ENCODE results near the gene PDE3A. TPM values are rescaled to one million over a fixed set of nuclear protein-coding genes. Genes with fewer than 3 reads are reported as not detected.
"Not testable (repeated sequence)": the region's sequence is repeated elsewhere in the genome, so short reads cannot be mapped to it uniquely, and the experiment has no call there.

Gene PDE3A
- 10 to 100 TPM; 24.5 to 34.0 (median 26.5) TPM for polyA plus RNA-seq (ENCODE audit: insufficient read length in 4 of 4)

- peak; percentile 70 to 82 (median 72) for DNase-seq (ENCODE audit: low read depth in 4 of 4, low spot score in 3 of 4)
Measured at GRCh38 chr12:20368114-20368650, at the start of gene PDE3A. TSS of gene PDE3A (plus strand) at chr12:20368537. CDS start at chr12:20369285, 748 bp downstream.

GRCh38 chr12:20319366-20319765 lies 49.0 kb upstream of the PDE3A start:
- DNase-seq (ENCODE audit: low read depth in 4 of 4, low spot score in 3 of 4) = no peak

GRCh38 chr12:20320552-20320951 lies 47.8 kb upstream of the PDE3A start:
- no peak for DNase-seq (ENCODE audit: low read depth in 4 of 4, low spot score in 3 of 4)

- not testable (repeated sequence) for DNase-seq (ENCODE audit: low read depth in 4 of 4, low spot score in 3 of 4)
Measured at GRCh38 chr12:20330826-20331505, 37.4 kb upstream of the PDE3A start.

GRCh38 chr12:20339060-20339459 lies 29.3 kb upstream of the PDE3A start:
- no peak for DNase-seq (ENCODE audit: low read depth in 4 of 4, low spot score in 3 of 4)

- no peak for DNase-seq (ENCODE audit: low read depth in 4 of 4, low spot score in 3 of 4)
Measured at GRCh38 chr12:20342111-20342510, 26.2 kb upstream of the PDE3A start.

GRCh38 chr12:20345866-20346265 lies 22.5 kb upstream of the PDE3A start:
- no peak for DNase-seq (ENCODE audit: low read depth in 4 of 4, low spot score in 3 of 4)

GRCh38 chr12:20350026-20350425 lies 18.3 kb upstream of the PDE3A start:
- no peak for DNase-seq (ENCODE audit: low read depth in 4 of 4, low spot score in 3 of 4)

GRCh38 chr12:20350495-20350894 lies 17.8 kb upstream of the PDE3A start:
- DNase-seq (ENCODE audit: low read depth in 4 of 4, low spot score in 3 of 4) = no peak

GRCh38 chr12:20351406-20351805 lies 16.9 kb upstream of the PDE3A start:
- no peak for DNase-seq (ENCODE audit: low read depth in 4 of 4, low spot score in 3 of 4)

GRCh38 chr12:20356048-20356447 lies 12.3 kb upstream of the PDE3A start:
- no peak for DNase-seq (ENCODE audit: low read depth in 4 of 4, low spot score in 3 of 4)

- DNase-seq (ENCODE audit: low read depth in 4 of 4, low spot score in 3 of 4) = no peak
Measured at GRCh38 chr12:20360407-20360806, 7.9 kb upstream of the PDE3A start.

GRCh38 chr12:20361416-20361815 lies 6.9 kb upstream of the PDE3A start:
- DNase-seq (ENCODE audit: low read depth in 4 of 4, low spot score in 3 of 4) = no peak

- no peak for DNase-seq (ENCODE audit: low read depth in 4 of 4, low spot score in 3 of 4)
Measured at GRCh38 chr12:20364501-20364900, 3.8 kb upstream of the PDE3A start.

- no peak for DNase-seq (ENCODE audit: low read depth in 4 of 4, low spot score in 3 of 4)
Measured at GRCh38 chr12:20366776-20367409, 1.4 kb upstream of the PDE3A start.

GRCh38 chr12:20367583-20368113 lies 689 bp upstream of the PDE3A start:
- DNase-seq (ENCODE audit: low read depth in 4 of 4, low spot score in 3 of 4) = peak in 1 of 4 donors; percentile 26

GRCh38 chr12:20368651-20369304 lies 441 bp downstream of the PDE3A start:
- peak in 3 of 4 donors; percentile 38 to 45 (median 38) for DNase-seq (ENCODE audit: low read depth in 4 of 4, low spot score in 3 of 4)

- peak; percentile 40 to 58 (median 43) for DNase-seq (ENCODE audit: low read depth in 4 of 4, low spot score in 3 of 4)
Measured at GRCh38 chr12:20369305-20370013, 1.1 kb downstream of the PDE3A start.

GRCh38 chr12:20370014-20370386 lies 1.7 kb downstream of the PDE3A start:
- peak; percentile 20 to 53 (median 40) for DNase-seq (ENCODE audit: low read depth in 4 of 4, low spot score in 3 of 4)

GRCh38 chr12:20370866-20371519 lies 2.7 kb downstream of the PDE3A start:
- no peak for DNase-seq (ENCODE audit: low read depth in 4 of 4, low spot score in 3 of 4)
